NCI-H146 treated with DMSO at 0.1 percent for 48 hours (cell line): Measurements from ENCODE around the gene KIF3A.

Source experiments
- DNase-seq: peaks from one replicate; lab custom pipeline; 2025; ENCODE audit not compliant: unreplicated experiment; lab: John Stamatoyannopoulos, UW

Gene KIF3A

DNA sequence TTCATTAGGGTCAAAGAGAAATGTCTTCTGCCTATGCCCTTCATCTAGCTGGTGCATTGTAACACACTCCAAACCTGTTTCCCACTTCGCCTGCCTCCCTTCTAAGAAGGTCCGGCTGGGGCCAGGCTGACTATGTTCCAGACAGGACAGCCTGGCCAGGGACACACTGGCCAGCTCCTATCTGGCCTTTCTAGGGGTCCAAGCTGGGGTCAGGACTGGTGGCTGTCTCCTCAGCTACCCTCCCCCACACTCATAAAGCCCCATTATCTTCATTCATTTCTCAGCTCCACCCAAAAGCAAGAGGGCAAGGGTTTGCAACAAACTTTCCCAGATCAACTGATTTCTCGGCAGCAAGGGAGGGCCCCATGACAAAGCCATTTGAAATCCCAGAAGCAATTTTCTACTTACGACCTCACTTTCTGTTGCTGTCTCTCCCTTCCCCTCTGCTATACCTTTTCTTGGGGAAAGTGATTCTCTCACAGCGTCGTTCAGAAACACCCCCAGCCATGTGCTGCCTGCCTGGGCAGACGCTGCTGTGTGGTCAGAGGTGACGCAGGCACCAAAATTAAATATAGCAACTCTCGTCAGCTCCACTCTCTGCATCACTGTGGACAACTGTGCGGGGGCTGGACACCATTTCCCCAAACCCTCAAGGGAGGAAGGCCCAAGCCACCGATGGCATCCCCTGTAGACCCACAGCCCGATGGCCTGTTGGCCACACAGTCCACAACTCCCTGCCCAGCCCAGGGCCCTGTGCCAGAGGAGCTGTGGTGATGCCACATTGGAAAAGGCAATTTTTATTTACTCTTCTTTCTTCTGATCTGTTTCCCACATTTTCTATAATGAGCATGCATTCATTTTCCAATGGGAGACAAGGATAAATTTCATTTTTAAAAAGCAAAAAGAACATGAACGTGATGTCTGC is 73.3 kb downstream of the KIF3A start:
- no peak for DNase-seq

DNA sequence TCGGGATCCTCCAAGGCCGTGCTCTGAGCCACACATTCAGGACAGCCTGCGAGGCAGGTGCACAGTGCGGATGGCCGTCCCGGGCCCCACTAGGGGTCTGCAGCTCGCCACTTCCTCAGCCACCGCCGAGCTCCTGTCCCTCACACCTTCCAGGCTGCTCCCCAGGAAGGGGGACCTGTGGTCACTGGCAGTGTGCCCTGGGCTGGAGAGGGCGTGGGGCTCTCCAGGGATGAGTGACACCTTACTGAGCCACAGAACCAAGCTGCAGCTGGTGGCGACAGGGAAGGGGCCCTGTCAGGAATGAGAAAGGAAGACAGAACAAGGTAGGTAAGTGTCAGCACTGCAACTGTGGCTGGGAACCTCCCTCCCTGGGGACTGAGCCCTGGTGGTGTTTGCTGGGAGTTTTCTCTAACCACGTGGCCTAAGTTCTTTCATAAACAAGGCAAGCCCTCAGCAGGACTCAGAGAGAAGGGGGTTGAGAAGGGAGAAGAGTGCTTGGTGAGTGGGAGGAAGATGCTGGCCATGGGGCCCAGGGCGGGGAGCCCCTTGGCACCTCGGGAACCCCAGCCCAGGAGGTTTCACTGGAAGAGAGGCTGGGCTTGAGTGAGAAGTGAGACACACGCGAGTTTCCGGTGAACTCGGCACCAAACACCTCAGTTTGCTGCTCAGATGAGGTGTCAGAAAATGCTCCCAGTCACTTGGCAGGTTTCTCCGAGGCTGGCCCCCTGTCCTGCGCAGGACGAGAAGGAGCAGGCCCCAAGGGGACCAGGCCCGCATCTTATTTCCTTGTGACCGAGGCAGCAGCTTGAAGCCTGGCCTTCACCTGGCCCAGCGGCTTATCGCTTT is 74.2 kb downstream of the KIF3A start:
- no peak for DNase-seq

DNA sequence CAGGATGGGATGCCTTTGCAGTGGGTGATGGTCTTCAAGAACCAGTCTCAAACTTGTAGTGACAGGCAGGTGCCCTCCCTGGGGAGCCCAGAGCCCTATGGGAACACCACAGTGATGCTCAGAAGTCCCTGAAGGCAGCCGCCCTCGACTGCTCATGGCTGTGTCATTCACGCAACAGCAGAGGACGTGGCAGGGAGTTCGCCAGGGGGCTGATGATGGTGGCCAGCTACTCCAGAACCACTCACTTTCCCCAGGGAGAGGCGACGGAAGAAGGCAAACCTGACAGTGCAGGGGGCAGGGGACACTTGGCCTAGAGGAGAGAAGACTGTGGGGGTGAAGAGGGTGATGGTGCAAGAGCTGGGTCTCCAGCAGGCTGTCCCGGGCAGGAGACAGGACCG is 75.3 kb downstream of the KIF3A start:
- DNase-seq = no peak

DNA sequence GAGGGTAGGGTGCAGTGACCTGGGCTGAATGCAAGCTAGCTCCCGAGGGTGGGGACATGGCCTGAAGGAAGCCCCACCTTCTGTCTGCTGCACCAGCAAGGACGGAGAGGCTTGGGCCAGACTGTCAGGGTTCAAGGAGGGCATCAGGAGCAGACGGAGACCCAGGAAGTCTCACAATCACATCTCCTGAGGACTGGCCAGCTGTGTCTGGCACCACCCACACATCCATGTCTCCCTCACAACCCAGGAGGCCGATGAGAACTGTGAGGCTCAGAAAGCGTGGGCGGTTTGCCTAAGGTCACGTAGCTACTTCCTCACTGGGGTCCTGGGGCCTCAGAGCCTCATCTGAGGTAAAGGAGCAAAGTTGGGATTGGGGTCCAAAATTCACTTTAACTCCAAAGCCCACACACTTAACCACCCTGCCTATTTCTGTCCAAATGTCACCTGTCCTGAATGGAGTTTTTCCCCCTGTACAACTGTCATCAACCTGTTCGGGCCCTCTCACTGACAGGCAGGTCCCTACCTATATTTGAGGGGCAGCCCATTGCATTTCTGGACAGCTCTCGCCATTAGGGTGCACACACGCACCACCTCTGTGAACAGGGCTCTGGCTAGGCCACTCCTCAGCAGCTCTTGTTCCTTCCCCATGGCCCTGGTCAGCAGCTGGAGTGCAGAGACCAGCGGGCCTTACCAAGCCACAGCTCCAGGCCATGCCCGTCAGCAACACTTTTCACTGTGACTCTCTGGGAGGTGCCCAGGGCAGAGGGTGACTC is 75.9 kb downstream of the KIF3A start:
- DNase-seq = no peak

- no peak for DNase-seq
Measured at GRCh38 chr5:132659598-132660493, 77.5 kb downstream of the KIF3A start.

GRCh38 chr5:132658381-132659302 is 78.7 kb downstream of the KIF3A start:
- DNase-seq = no peak

- no peak for DNase-seq
Measured at GRCh38 chr5:132657676-132658380, 79.5 kb downstream of the KIF3A start, which contains the start of gene IL13. Gene IL13, plus strand, starts transcription at chr5:132658173. Its CDS starts 14 bp downstream, at chr5:132658187.

- no peak for DNase-seq
Measured at GRCh38 chr5:132656774-132657355, 80.5 kb downstream of the KIF3A start.

- no peak for DNase-seq
Measured at GRCh38 chr5:132655821-132656773, 81.2 kb downstream of the KIF3A start.

DNA sequence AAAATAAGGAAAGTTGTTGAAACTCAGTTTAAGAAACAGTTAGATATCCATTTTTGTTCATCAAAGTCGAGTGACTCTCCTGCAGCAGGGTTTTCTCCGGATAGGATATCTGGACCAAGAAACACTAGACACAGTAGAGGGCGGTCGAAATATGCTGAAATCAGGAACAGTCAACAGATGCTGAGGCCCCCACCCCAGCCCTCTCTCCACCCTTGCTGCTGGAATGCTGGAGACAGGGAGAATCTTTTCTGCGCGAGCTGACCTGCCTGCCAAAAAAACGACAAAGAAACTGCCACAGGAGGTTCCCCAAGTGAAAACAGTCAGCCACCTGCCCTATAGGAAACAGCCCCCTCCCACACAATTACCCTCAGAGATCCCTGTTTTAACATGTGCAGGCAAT is 83.6 kb downstream of the KIF3A start:
- DNase-seq = no peak

GRCh38 chr5:132651838-132652469 is 85.4 kb downstream of the KIF3A start:
- peak; percentile 66 for DNase-seq

GRCh38 chr5:132648355-132648754 is 89.0 kb downstream of the KIF3A start:
- no peak for DNase-seq

GRCh38 chr5:132647473-132647872 is 89.9 kb downstream of the KIF3A start:
- no peak for DNase-seq

GRCh38 chr5:132646583-132647266 is 90.6 kb downstream of the KIF3A start:
- DNase-seq = no peak

DNA sequence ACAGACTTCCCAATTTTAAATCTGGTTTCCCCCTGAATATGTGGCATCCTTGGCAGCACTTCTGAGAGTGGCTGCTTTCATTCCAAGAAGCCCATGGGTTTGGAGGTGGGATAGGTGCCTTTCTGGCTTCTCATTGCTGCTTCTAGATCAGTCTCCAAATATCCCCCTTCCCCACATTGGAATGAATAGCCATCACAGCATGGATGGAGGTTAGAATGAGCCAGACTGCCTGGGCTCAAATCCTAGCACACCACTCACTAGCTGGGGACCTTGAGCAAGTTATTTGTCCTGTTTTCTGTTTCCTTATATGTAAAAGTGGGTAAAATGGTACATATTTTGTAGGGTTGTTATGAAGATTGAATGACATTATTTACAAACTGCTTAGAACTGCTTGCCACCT is 93.2 kb downstream of the KIF3A start:
- no peak for DNase-seq
